Activated naive CD8-positive, alpha-beta T cell treated with anti-CD3 and anti-CD28 coated beads, Interleukin-2, amount 10 ng/mL, durations not matched to agents 7 days and 5 days (primary cell): Measurements from ENCODE around the gene PRKCB. TPM values are rescaled to one million over a fixed set of nuclear protein-coding genes. Genes with fewer than 3 reads are reported as not detected.

Experiments used
- ATAC-seq: fragments of 150-1000 bp; cut with Tn5 transposase; one replicate; pipeline ENCODE4 v1.10.0; 2021; ENCODE audit warnings: low read depth, moderate library complexity
- POLR2A ChIA-PET: fragments of 350-600 bp; sonication (Branson Sonifier 250); formaldehyde crosslinking; loops from one replicate; lab custom pipeline; 2021; ENCODE audit warnings: antibody characterized with exemption; lab: Charles Lee
- DNase-seq: peaks from one replicate; pipeline ENCODE4 v3.0.0; 2021
- H3K27ac Mint-ChIP-seq: one replicate; pipeline ENCODE4 v1.8.0; 2022; ENCODE audit warnings: mild to moderate bottlenecking, mixed read lengths
- H3K27me3 Mint-ChIP-seq: one replicate; pipeline ENCODE4 v1.8.0; 2022; ENCODE audit warnings: mild to moderate bottlenecking, moderate library complexity, mixed read lengths
- H3K36me3 Mint-ChIP-seq: one replicate; pipeline ENCODE4 v1.8.0; 2021; ENCODE audit warnings: mild to moderate bottlenecking, mixed read lengths
- H3K4me1 Mint-ChIP-seq: one replicate; pipeline ENCODE4 v1.8.0; 2021; ENCODE audit warnings: mixed read lengths
- H3K4me3 Mint-ChIP-seq: one replicate; pipeline ENCODE4 v1.8.0; 2022; ENCODE audit warnings: mild to moderate bottlenecking, moderate library complexity, mixed read lengths
- H3K9me3 Mint-ChIP-seq: one replicate; pipeline ENCODE4 v1.8.0; 2021; ENCODE audit warnings: mixed read lengths
- total RNA-seq, 2 experiments: library from RNA; stranded (reverse); gene quantifications; one replicate each; pipeline ENCODE4 v1.2.3, GENCODE V29; 2021

Gene PRKCB
- total RNA-seq, 2 experiments from 2014 or later, result 120 to 123 TPM

GRCh38 chr16:24156777-24157176 is 321.0 kb downstream of the PRKCB start:
- peaks cover 8% of the 10 kb centered on the region for H3K4me1 Mint-ChIP-seq
- no peaks in the 10 kb centered on the region for H3K27me3 Mint-ChIP-seq
- no peaks in the 10 kb centered on the region for H3K9me3 Mint-ChIP-seq
- no peak overlapping the region for H3K27ac Mint-ChIP-seq
- ATAC-seq (no peak), DNase-seq (no peak)
- H3K4me3 Mint-ChIP-seq, result no peak overlapping the region
- peaks cover 33% of the 10 kb centered on the region for H3K36me3 Mint-ChIP-seq
- POLR2A ChIA-PET, result no interaction called here

GRCh38 chr16:24163935-24164334 is 328.2 kb downstream of the PRKCB start:
- Mint-ChIP-seq H3K36me3 (peaks cover 15% of the 10 kb centered on the region), H3K27ac (no peak overlapping the region), H3K4me1 (no peaks in the 10 kb centered on the region), H3K4me3 (no peak overlapping the region), H3K27me3 (no peaks in the 10 kb centered on the region), H3K9me3 (no peaks in the 10 kb centered on the region)
- POLR2A ChIA-PET, result no interaction called here
- no peak for DNase-seq
- ATAC-seq, result no peak

GRCh38 chr16:24164416-24164815 is 328.6 kb downstream of the PRKCB start:
- peaks cover 17% of the 10 kb centered on the region for H3K36me3 Mint-ChIP-seq
- POLR2A ChIA-PET, result no interaction called here
- H3K9me3 Mint-ChIP-seq, result no peaks in the 10 kb centered on the region
- H3K4me3 Mint-ChIP-seq, result no peak overlapping the region
- no peaks in the 10 kb centered on the region for H3K4me1 Mint-ChIP-seq
- DNase-seq (no peak), ATAC-seq (no peak)
- H3K27me3 Mint-ChIP-seq, result no peaks in the 10 kb centered on the region
- no peak overlapping the region for H3K27ac Mint-ChIP-seq

- Mint-ChIP-seq H3K4me3 (no peak overlapping the region), H3K36me3 (peaks cover 18% of the 10 kb centered on the region)
- DNase-seq, result no peak
Observed at GRCh38 chr16:24165273-24165672, 329.5 kb downstream of the PRKCB start.

GRCh38 chr16:24166661-24167528 is 331.1 kb downstream of the PRKCB start:
- ATAC-seq, result no peak
- POLR2A ChIA-PET, result no interaction called here
- H3K4me1 Mint-ChIP-seq, result no peaks in the 10 kb centered on the region

More at GRCh38 chr16:24165273-24165672, 329.5 kb downstream of the PRKCB start:
- no peaks in the 10 kb centered on the region for H3K9me3 Mint-ChIP-seq
- no peak for ATAC-seq
- no peaks in the 10 kb centered on the region for H3K27me3 Mint-ChIP-seq
- no peak overlapping the region for H3K27ac Mint-ChIP-seq
- H3K4me1 Mint-ChIP-seq, result no peaks in the 10 kb centered on the region
- POLR2A ChIA-PET, result no interaction called here

GRCh38 chr16:24168856-24169255 is 333.1 kb downstream of the PRKCB start:
- H3K27me3 Mint-ChIP-seq, result no peaks in the 10 kb centered on the region
- no peaks in the 10 kb centered on the region for H3K9me3 Mint-ChIP-seq
- no peak for ATAC-seq
- POLR2A ChIA-PET, result no interaction called here
- no peak overlapping the region for H3K27ac Mint-ChIP-seq
- H3K4me3 Mint-ChIP-seq, result no peak overlapping the region
- no peaks in the 10 kb centered on the region for H3K4me1 Mint-ChIP-seq
- no peak for DNase-seq
- peaks cover 24% of the 10 kb centered on the region for H3K36me3 Mint-ChIP-seq

More at GRCh38 chr16:24166661-24167528, 331.1 kb downstream of the PRKCB start:
- Mint-ChIP-seq H3K27ac (no peak overlapping the region), H3K27me3 (no peaks in the 10 kb centered on the region), H3K9me3 (no peaks in the 10 kb centered on the region), H3K36me3 (peaks cover 18% of the 10 kb centered on the region), H3K4me3 (no peak overlapping the region)
- DNase-seq, result no peak

- no peak overlapping the region for H3K27ac Mint-ChIP-seq
- H3K4me1 Mint-ChIP-seq, result no peaks in the 10 kb centered on the region
- no peaks in the 10 kb centered on the region for H3K27me3 Mint-ChIP-seq
- no peaks in the 10 kb centered on the region for H3K9me3 Mint-ChIP-seq
- no peak overlapping the region for H3K4me3 Mint-ChIP-seq
- peaks cover 29% of the 10 kb centered on the region for H3K36me3 Mint-ChIP-seq
- no peak for ATAC-seq
- POLR2A ChIA-PET, result no interaction called here
- DNase-seq, result no peak
Observed at GRCh38 chr16:24170407-24170806, 334.6 kb downstream of the PRKCB start.

GRCh38 chr16:24174504-24174903 is 338.7 kb downstream of the PRKCB start:
- no peaks in the 10 kb centered on the region for H3K27me3 Mint-ChIP-seq
- POLR2A ChIA-PET, result no interaction called here
- H3K36me3 Mint-ChIP-seq, result peaks cover 36% of the 10 kb centered on the region
- H3K4me1 Mint-ChIP-seq, result no peaks in the 10 kb centered on the region
- no peaks in the 10 kb centered on the region for H3K9me3 Mint-ChIP-seq
- H3K4me3 Mint-ChIP-seq, result no peak overlapping the region
- ATAC-seq, result no peak
- DNase-seq, result no peak
- H3K27ac Mint-ChIP-seq, result no peak overlapping the region

- H3K27me3 Mint-ChIP-seq, result no peaks in the 10 kb centered on the region
- POLR2A ChIA-PET, result no interaction called here
- H3K4me1 Mint-ChIP-seq, result no peaks in the 10 kb centered on the region
- ATAC-seq (no peak), DNase-seq (no peak)
- no peak overlapping the region for H3K4me3 Mint-ChIP-seq
- no peak overlapping the region for H3K27ac Mint-ChIP-seq
- no peaks in the 10 kb centered on the region for H3K9me3 Mint-ChIP-seq
- peaks cover 36% of the 10 kb centered on the region for H3K36me3 Mint-ChIP-seq
Observed at GRCh38 chr16:24174957-24175356, 339.2 kb downstream of the PRKCB start.

- no peak overlapping the region for H3K4me3 Mint-ChIP-seq
- ATAC-seq (no peak), DNase-seq (peak; percentile 44)
- POLR2A ChIA-PET, result no interaction called here
- H3K4me1 Mint-ChIP-seq, result no peaks in the 10 kb centered on the region
- H3K27me3 Mint-ChIP-seq, result no peaks in the 10 kb centered on the region
- no peak overlapping the region for H3K27ac Mint-ChIP-seq
- peaks cover 40% of the 10 kb centered on the region for H3K36me3 Mint-ChIP-seq
- H3K9me3 Mint-ChIP-seq, result no peaks in the 10 kb centered on the region
Observed at GRCh38 chr16:24178496-24178895, 342.7 kb downstream of the PRKCB start.

GRCh38 chr16:24180451-24180850 is 344.7 kb downstream of the PRKCB start:
- Mint-ChIP-seq H3K27me3 (no peaks in the 10 kb centered on the region), H3K4me1 (no peaks in the 10 kb centered on the region), H3K36me3 (peaks cover 29% of the 10 kb centered on the region), H3K4me3 (no peak overlapping the region), H3K9me3 (no peaks in the 10 kb centered on the region), H3K27ac (no peak overlapping the region)
- no peak for DNase-seq
- ATAC-seq, result no peak
- POLR2A ChIA-PET, result no interaction called here

GRCh38 chr16:24188021-24188542 is 352.3 kb downstream of the PRKCB start:
- H3K27ac Mint-ChIP-seq, result no peak overlapping the region
- no peak for DNase-seq
- POLR2A ChIA-PET, result no interaction called here

GRCh38 chr16:24188751-24189318 is 353.1 kb downstream of the PRKCB start:
- ATAC-seq, result no peak
- peaks cover 31% of the 10 kb centered on the region for H3K36me3 Mint-ChIP-seq

More at GRCh38 chr16:24188021-24188542, 352.3 kb downstream of the PRKCB start:
- Mint-ChIP-seq H3K27me3 (no peaks in the 10 kb centered on the region), H3K9me3 (no peaks in the 10 kb centered on the region), H3K4me1 (peaks cover 9% of the 10 kb centered on the region), H3K36me3 (peaks cover 29% of the 10 kb centered on the region), H3K4me3 (no peak overlapping the region)
- ATAC-seq, result no peak

GRCh38 chr16:24189941-24190340 is 354.2 kb downstream of the PRKCB start:
- DNase-seq (no peak), ATAC-seq (no peak)
- Mint-ChIP-seq H3K4me3 (no peak overlapping the region), H3K36me3 (peaks cover 31% of the 10 kb centered on the region), H3K27me3 (no peaks in the 10 kb centered on the region), H3K9me3 (no peaks in the 10 kb centered on the region), H3K4me1 (peaks cover 9% of the 10 kb centered on the region), H3K27ac (no peak overlapping the region)
- POLR2A ChIA-PET, result no interaction called here

More at GRCh38 chr16:24188751-24189318, 353.1 kb downstream of the PRKCB start:
- POLR2A ChIA-PET, result no interaction called here
- Mint-ChIP-seq H3K4me3 (no peak overlapping the region), H3K27me3 (no peaks in the 10 kb centered on the region), H3K4me1 (peaks cover 9% of the 10 kb centered on the region), H3K27ac (no peak overlapping the region), H3K9me3 (no peaks in the 10 kb centered on the region)
- no peak for DNase-seq
